GM12878 (cell line): ENCODE results near the gene NUDT13. TPM values are rescaled to one million over a fixed set of nuclear protein-coding genes. Genes with fewer than 3 reads are reported as not detected.
A peak's percentile ranks its signal among the peaks of the same experiment; 100 is the strongest.

Source experiments
- E2F4 ChIP-seq: IDR thresholded peaks from 2 replicates; pipeline ENCODE4 v1.6.1; 2012; ENCODE audit warnings: low read depth, low read length, improper control_type of control experiment
- EGR1 ChIP-seq, 2 experiments: IDR thresholded peaks; 1 replicate in 1 of 2; 2 replicates in 1 of 2; pipeline ENCODE4 v1.6.1; 2011 to 2012; ENCODE audit warnings: low read depth in 2 of 2, low read length in 2 of 2, borderline replicate concordance in 1 of 2, mild to moderate bottlenecking in 1 of 2, moderate library complexity in 1 of 2
- HSF1 ChIP-seq: fragments of 150-350 bp; IDR thresholded peaks from 2 replicates; pipeline ENCODE4 v1.6.1; 2014; ENCODE audit warnings: mild to moderate bottlenecking, low read depth, low read length
- NFIC ChIP-seq: IDR thresholded peaks from 2 replicates; pipeline ENCODE4 v1.6.1; 2012; ENCODE audit warnings: low read depth, mild to moderate bottlenecking, inconsistent platforms, low read length, moderate library complexity
- NFYA ChIP-seq: IDR thresholded peaks from 2 replicates; pipeline ENCODE4 v1.6.1; 2011; ENCODE audit warnings: low read depth, mild to moderate bottlenecking, low read length, improper control_type of control experiment, borderline replicate concordance
- RELA ChIP-seq: fragments of 450-650 bp; IDR thresholded peaks from 2 replicates; pipeline ENCODE4 v1.8.0; 2014; ENCODE audit warnings: borderline replicate concordance; ENCODE audit not compliant: partially characterized antibody
- TCF7 ChIP-seq: IDR thresholded peaks from 2 replicates; pipeline ENCODE4 v1.6.1; 2014; ENCODE audit warnings: antibody characterized with exemption, borderline replicate concordance
- ZBTB4 ChIP-seq: fragments of 450-650 bp; formaldehyde crosslinking; IDR thresholded peaks from 2 replicates; pipeline ENCODE4 v1.4.0; 2022; ENCODE audit warnings: mild to moderate bottlenecking, moderate library complexity
- ZBTB40 ChIP-seq: fragments of 450-650 bp; IDR thresholded peaks from 2 replicates; pipeline ENCODE4 v1.6.1; 2016; ENCODE audit warnings: mild to moderate bottlenecking, moderate library complexity, borderline replicate concordance
- ZNF592 ChIP-seq: fragments of 450-650 bp; IDR thresholded peaks from 2 replicates; pipeline ENCODE4 v1.6.1; 2017; ENCODE audit warnings: mild to moderate bottlenecking, moderate library complexity
- ZSCAN29 ChIP-seq: fragments of 450-650 bp; IDR thresholded peaks from 2 replicates; pipeline ENCODE4 v1.6.1; 2017; ENCODE audit warnings: mild to moderate bottlenecking, moderate library complexity
- polyA plus RNA-seq, 11 experiments: library from polyadenylated mRNA; depleted of rRNA in 4 of 11; unstranded in 6 of 11; stranded (reverse) in 5 of 11; fragments of >200 nt; fragmentation: Nextera tagmentation in 4 of 11; fragmentation: Illumina TruSeq in 1 of 11; extraction: Ambion mirVana in 4 of 11; extraction: Trizol in 1 of 11; gene quantifications; 1 replicate in 1 of 11; 2 replicates in 10 of 11; pipeline versions ENCODE4 v1.2.1 to v1.2.3, GENCODE V29; 2011 to 2016; ENCODE audit warnings: inconsistent platforms in 2 of 11, missing spikeins in 2 of 11, low read depth in 1 of 11
- total RNA-seq, 4 experiments: library from RNA; depleted of rRNA in 3 of 4; stranded (reverse); fragments of >200 nt in 3 of 4; fragmentation: Illumina TruSeq in 1 of 4; extraction: Trizol in 1 of 4; gene quantifications; 2 replicates each; pipeline versions ENCODE4 v1.2.1 to v1.2.3, GENCODE V29; 2013 to 2021

NUDT13 gene
- total and polyA plus RNA-seq, 10 of the 15 experiments (the other 5 are each of a cell fraction or from before 2014, with no cell fraction given): 0.72 to 6.1 (median 1.9) TPM

- peak; percentile 73 for TF ChIP-seq ZNF592
- TF ChIP-seq NFIC: no peak
- TF ChIP-seq RELA: peak; percentile 91
- TF ChIP-seq E2F4: peak; percentile 50; the same call in 1 of the 2 replicates
- TF ChIP-seq TCF7: no peak
- TF ChIP-seq HSF1: peak; percentile 87; the same call in 1 of the 2 replicates
- no peak for TF ChIP-seq NFYA
- peak; percentile 58; the same call in 1 of the 2 replicates for TF ChIP-seq ZSCAN29
- TF ChIP-seq ZBTB40: no peak
- no peak for TF ChIP-seq ZBTB4 (CRISPR knock-in tag)
- TF ChIP-seq EGR1 (IDR thresholded peaks at IDR 0.05; ENCODE audit: borderline replicate concordance in 1 of 2, low read depth in 2 of 2, low read length in 2 of 2): peak; percentile 18 to 43; a peak in 2 of 3 replicates
Observed at GRCh38 chr10:73096449-73097304, 13.6 kb upstream of the NUDT13 start, which contains the start of gene P4HA1 (continued).
